D721Med (cell line): ENCODE results near the gene TBPL1.
A peak's percentile ranks its signal among the peaks of the same experiment; 100 is the strongest.
"Not testable (repeated sequence)": the region's sequence is repeated elsewhere in the genome, so short reads cannot be mapped to it uniquely, and the experiment has no call there.

Experiments
- DNase-seq: peaks from one replicate; pipeline ENCODE4 v3.0.0; 2011; ENCODE audit warnings: low spot score; ENCODE audit not compliant: insufficient read length
- FAIRE-seq: peaks from 2 replicates; lab custom pipeline; 2011; peaks lifted over from hg19 to GRCh38; lab: Jason Lieb, UNC
- TF ChIP-seq, protein P1 (sequence below): IDR thresholded peaks from 2 replicates; pipeline ENCODE4 v1.5.1; 2012; ENCODE audit warnings: mild to moderate bottlenecking, control low read depth; ENCODE audit not compliant: insufficient read depth; ENCODE audit errors: missing control alignments

Gene TBPL1

DNA sequence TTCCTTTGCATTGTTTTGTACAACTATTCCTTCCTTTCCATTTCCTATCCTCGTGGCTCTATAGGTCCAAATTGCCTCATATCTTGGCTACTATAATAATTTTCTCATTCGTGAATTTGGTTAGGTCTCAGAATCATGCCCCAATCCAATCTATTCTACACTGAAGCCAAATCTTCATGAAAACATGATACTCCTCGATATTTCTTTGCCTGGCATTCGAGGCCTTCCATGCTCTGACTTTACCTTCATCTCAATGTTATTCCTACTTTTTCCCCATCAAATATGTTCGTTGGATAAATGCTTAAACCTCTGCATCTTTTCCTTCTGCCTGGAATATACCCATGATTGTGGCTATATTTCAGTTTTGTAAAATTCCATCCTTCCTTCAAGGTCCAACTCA lies 33.7 kb upstream of the TBPL1 start:
- TF ChIP-seq, protein P1, sequence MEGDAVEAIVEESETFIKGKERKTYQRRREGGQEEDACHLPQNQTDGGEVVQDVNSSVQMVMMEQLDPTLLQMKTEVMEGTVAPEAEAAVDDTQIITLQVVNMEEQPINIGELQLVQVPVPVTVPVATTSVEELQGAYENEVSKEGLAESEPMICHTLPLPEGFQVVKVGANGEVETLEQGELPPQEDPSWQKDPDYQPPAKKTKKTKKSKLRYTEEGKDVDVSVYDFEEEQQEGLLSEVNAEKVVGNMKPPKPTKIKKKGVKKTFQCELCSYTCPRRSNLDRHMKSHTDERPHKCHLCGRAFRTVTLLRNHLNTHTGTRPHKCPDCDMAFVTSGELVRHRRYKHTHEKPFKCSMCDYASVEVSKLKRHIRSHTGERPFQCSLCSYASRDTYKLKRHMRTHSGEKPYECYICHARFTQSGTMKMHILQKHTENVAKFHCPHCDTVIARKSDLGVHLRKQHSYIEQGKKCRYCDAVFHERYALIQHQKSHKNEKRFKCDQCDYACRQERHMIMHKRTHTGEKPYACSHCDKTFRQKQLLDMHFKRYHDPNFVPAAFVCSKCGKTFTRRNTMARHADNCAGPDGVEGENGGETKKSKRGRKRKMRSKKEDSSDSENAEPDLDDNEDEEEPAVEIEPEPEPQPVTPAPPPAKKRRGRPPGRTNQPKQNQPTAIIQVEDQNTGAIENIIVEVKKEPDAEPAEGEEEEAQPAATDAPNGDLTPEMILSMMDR: no peak
- DNase-seq: no peak
- no peak for FAIRE-seq

DNA sequence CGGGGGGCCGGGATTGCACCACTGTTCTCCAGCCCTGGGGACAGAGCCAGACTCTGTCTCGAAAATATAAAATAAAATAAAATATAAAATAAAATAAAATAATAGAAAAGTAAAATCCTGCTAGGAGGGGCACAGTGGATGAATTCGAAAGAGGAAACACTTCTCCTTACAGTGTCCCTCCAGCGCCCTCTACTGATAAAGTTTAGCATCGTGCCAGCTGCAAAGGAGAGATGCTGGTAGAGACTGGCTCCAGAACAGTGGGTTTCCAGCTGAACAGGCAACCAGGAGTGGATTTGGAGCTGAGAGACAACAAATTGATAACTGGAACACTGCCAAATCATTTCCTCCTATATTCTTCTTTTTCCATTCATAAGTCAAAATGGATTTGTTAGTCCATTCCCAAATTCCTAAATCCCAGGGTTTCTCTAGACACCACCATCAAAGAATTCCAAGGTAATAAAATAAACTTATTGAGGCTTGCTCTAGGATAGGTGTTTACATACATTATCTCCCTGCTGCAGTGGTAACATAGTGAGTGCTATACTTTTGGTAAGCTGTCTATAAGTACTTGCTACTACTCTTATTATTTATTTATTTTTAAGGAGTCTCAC lies 31.7 kb upstream of the TBPL1 start:
- TF ChIP-seq, protein P1: peak; percentile 75
- DNase-seq: peak; percentile 33
- no peak for FAIRE-seq

DNA sequence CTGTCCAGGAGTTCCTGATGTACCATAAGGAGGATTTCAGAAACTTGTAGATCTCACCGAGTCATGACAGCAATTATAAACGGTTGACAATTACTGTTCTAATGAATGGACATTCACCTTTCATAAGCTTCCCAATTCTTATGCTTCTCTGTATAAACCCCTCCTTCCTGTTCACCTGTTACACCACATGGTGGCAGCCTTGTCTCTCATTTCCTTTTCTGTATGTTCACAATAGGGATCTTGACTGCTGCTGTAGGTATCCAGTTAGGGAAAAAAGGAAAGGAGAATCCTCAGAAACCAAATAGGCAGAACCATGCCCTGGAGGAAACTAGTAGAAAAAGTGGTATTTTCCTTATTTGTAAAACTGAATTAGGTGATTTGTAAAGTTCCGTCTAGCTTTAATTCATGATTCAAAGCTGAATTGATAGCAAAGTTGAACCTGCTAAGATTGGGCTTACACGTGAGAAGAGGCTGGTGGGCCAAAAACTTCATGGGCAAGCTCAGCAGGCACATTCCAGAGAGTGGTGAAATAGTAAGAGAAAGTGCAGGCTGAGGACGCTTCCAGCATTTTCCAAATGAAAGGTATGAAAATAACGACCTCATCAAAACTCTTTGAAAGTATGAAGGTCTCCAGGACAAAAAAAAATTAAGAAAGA lies 29.0 kb upstream of the TBPL1 start:
- DNase-seq: peak; percentile 38
- FAIRE-seq: peak; percentile 77
- TF ChIP-seq, protein P1: peak; percentile 92

DNA sequence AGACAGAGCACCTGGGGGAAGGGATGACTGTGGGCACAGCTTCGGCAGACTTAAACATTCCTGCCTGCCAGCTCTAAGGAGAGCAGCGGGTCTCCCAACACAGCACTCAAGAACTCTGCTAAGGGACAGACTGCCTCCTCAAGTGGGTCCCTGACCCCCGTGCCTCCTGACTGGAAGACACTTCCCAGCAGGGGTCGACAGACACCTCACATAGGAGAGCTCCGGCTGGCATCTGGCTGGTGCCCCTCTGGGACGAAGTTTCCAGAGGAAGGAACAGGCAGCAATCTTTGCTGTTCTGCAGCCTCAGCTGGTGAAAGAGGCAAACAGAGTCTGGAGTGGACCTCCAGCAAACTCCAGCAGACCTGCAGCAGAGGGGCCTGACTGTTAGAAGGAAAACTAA lies 21.8 kb upstream of the TBPL1 start:
- FAIRE-seq, DNase-seq: not testable (repeated sequence)
- TF ChIP-seq, protein P1: peak; percentile 13

DNA sequence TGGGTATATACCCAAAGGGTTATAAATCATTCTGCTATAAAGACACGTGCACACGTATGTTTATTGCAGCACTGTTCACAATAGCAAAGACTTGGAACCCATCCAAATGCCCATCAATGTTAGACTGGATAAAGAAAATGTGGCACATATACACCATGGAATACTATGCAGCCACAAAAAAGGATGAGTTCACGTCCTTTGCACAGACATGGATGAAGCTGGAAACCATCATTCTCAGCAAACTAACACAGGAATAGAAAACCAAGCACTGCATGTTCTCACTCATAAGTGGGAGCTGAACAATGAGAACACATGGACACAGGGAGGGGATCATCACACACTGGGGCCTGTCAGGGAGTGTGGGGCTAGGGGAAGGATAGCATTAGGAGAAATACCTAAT lies 16.7 kb upstream of the TBPL1 start:
- not testable (repeated sequence) for DNase-seq, FAIRE-seq

DNA sequence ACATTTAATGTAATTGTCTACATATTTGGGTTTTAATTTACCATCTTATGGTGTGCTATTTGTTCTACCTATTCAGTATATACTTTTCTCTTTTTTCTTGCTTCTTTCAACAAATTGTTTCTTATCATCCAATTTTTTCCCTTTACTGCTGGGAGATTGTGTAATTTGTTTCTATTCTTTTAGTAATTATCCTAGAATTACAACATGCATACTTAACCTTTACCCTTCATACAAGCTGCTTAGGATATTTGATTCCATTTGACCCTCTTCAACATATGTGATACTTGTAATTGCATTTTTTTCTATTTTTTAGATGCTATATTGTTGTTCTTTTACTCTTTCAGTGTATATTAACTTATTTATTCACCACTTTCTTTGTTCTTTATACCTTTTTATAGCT lies 15.1 kb upstream of the TBPL1 start:
- FAIRE-seq: no peak

DNA sequence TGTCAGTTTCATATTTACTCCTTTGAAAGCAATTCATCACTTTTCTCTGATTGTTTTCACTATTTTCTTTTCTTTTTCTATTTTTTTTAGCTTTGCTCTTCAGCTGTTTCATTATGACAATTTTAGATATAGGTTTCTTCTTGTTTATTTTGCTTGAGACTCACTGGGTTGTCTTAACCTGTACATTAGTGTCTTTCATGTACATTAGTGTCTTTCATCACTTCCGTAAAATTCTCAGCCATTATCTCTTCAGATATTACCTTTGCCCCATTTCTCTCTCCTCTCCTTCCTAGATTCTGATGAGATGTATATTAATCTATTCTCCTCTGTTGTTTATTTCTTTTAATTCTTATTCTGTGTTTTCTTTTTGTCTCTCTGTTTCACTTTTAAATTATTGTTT lies 14.5 kb upstream of the TBPL1 start:
- TF ChIP-seq, protein P1: no peak
- FAIRE-seq (no peak), DNase-seq (no peak)

More for the DNA sequence above, 15.1 kb upstream of the TBPL1 start:
- no peak for DNase-seq
- TF ChIP-seq, protein P1: no peak
